ENCODE measurements around the gene MAN1C1.

- TF ChIP-seq CTCF (IDR thresholded peaks at IDR 0.05) (no peak), POLR2AphosphoS5 (IDR thresholded peaks at IDR 0.05) (no peak), POLR2A (IDR thresholded peaks at IDR 0.05) (no peak)
Measured at GRCh38 chr1:25756215-25756614, 139.6 kb downstream of the MAN1C1 start.
